OCI-LY1 (cell line): ENCODE results near the gene RNF114.

Experiments used
- H2AFZ ChIP-seq: fragments of 200-600 bp; sonication (generic), shearing (Covaris generic); 2 replicates; pipeline ENCODE4 v1.6.0; 2014; ENCODE audit warnings: antibody characterized with exemption, mild to moderate bottlenecking, low read length
- H3F3A ChIP-seq: fragments of 200-600 bp; sonication (generic), shearing (Covaris generic); 2 replicates; pipeline ENCODE4 v1.6.0; 2014; ENCODE audit warnings: mild to moderate bottlenecking, antibody characterized with exemption, low read length, moderate library complexity; ENCODE audit not compliant: insufficient read depth
- H3K27ac ChIP-seq: fragments of 200-600 bp; sonication (generic); 2 replicates; pipeline ENCODE4 v1.5.1; 2014; ENCODE audit warnings: low read length, mixed run types, mild to moderate bottlenecking, low read depth; ENCODE audit not compliant: poor library complexity, severe bottlenecking
- H3K27me3 ChIP-seq: fragments of 200-600 bp; sonication (generic); 2 replicates; pipeline ENCODE4 v1.6.0; 2014; ENCODE audit warnings: antibody characterized with exemption, mild to moderate bottlenecking, low read length, moderate library complexity; ENCODE audit not compliant: insufficient read depth
- H3K36me3 ChIP-seq: fragments of 200-600 bp; sonication (generic); 2 replicates; pipeline ENCODE4 v1.6.1; 2014; ENCODE audit warnings: mild to moderate bottlenecking, antibody characterized with exemption, low read length, moderate library complexity, mixed read lengths; ENCODE audit not compliant: insufficient read depth
- H3K4me1 ChIP-seq: fragments of 200-600 bp; sonication (generic); 2 replicates; pipeline ENCODE4 v1.5.1; 2014; ENCODE audit warnings: mild to moderate bottlenecking, low read length, moderate library complexity; ENCODE audit not compliant: insufficient read depth, severe bottlenecking
- H3K4me2 ChIP-seq: fragments of 200-600 bp; sonication (generic), shearing (Covaris generic); 2 replicates; pipeline ENCODE4 v1.6.1; 2014; ENCODE audit warnings: low read length
- H3K4me3 ChIP-seq: fragments of 200-600 bp; sonication (generic); 2 replicates; pipeline ENCODE4 v1.5.1; 2014; ENCODE audit warnings: low read length, low read depth, mild to moderate bottlenecking, mixed read lengths; ENCODE audit not compliant: poor library complexity, severe bottlenecking
- H3K79me2 ChIP-seq: fragments of 200-600 bp; shearing (Covaris generic); 2 replicates; pipeline ENCODE4 v1.6.1; 2016; ENCODE audit warnings: mixed run types, low read length, mixed read lengths; ENCODE audit not compliant: insufficient read depth
- H3K9ac ChIP-seq: fragments of 200-600 bp; sonication (generic), shearing (Covaris generic); 2 replicates; pipeline ENCODE4 v1.6.1; 2014; ENCODE audit warnings: mild to moderate bottlenecking, low read length, mixed read lengths
- H3K9me2 ChIP-seq: fragments of 200-600 bp; sonication (generic), shearing (Covaris generic); 2 replicates; pipeline ENCODE4 v1.6.1; 2014; ENCODE audit warnings: low read depth, mild to moderate bottlenecking, low read length, mixed read lengths
- H3K9me3 ChIP-seq: fragments of 200-600 bp; shearing (Covaris generic); 2 replicates; pipeline ENCODE4 v1.6.1; 2014; ENCODE audit warnings: low read length, mixed read lengths
- H4K20me1 ChIP-seq: fragments of 200-600 bp; sonication (generic), shearing (Covaris generic); 2 replicates; pipeline ENCODE4 v1.6.0; 2016; ENCODE audit warnings: mild to moderate bottlenecking, low read length; ENCODE audit not compliant: insufficient read depth
- CTCF ChIP-seq: fragments of 200-600 bp; sonication (generic), shearing (Covaris generic); IDR thresholded peaks from 2 replicates; pipeline ENCODE4 v1.5.1; 2017; ENCODE audit warnings: mild to moderate bottlenecking, antibody characterized with exemption, low read length, moderate library complexity, mixed read lengths
- EZH2 ChIP-seq: fragments of 200-600 bp; sonication (generic), shearing (Covaris generic); IDR thresholded peaks from 2 replicates; pipeline ENCODE4 v1.8.0; 2017; ENCODE audit warnings: borderline replicate concordance, mixed run types, mild to moderate bottlenecking, antibody characterized with exemption, low read length, moderate library complexity, mixed read lengths

The RNF114 gene

GRCh38 chr20:49978685-49979029, 42.5 kb downstream of the RNF114 start:
- H3F3A ChIP-seq: no peaks in the 10 kb centered on the region
- H3K4me1 ChIP-seq: peaks cover 34% of the 10 kb centered on the region
- no peak overlapping the region for H3K4me2 ChIP-seq
- H3K36me3 ChIP-seq: no peaks in the 10 kb centered on the region
- H3K4me3 ChIP-seq: no peak overlapping the region
- H2AFZ ChIP-seq: no peak overlapping the region
- H3K27ac ChIP-seq: no peak overlapping the region
- H3K27me3 ChIP-seq: no peaks in the 10 kb centered on the region; the same call in 1 of the 2 replicates
- no peaks in the 10 kb centered on the region for H4K20me1 ChIP-seq
- H3K79me2 ChIP-seq: no peaks in the 10 kb centered on the region
- H3K9me2 ChIP-seq: no peaks in the 10 kb centered on the region
- no peaks in the 10 kb centered on the region for H3K9me3 ChIP-seq
- H3K9ac ChIP-seq: no peak overlapping the region
- TF ChIP-seq EZH2 (no peak), CTCF (no peak)

GRCh38 chr20:49979030-49979832, 43.0 kb downstream of the RNF114 start:
- Histone ChIP-seq H4K20me1 (no peaks in the 10 kb centered on the region), H3K79me2 (no peaks in the 10 kb centered on the region), H3K9me3 (no peaks in the 10 kb centered on the region), H3K36me3 (no peaks in the 10 kb centered on the region), H3K9ac (peak overlapping the region; percentile 51; the same call in 1 of the 2 replicates), H3K27me3 (no peaks in the 10 kb centered on the region; the same call in 1 of the 2 replicates), H3K4me3 (peak overlapping the region; percentile 51), H3F3A (no peaks in the 10 kb centered on the region), H2AFZ (no peak overlapping the region), H3K4me1 (peaks cover 34% of the 10 kb centered on the region), H3K27ac (no peak overlapping the region), H3K9me2 (no peaks in the 10 kb centered on the region), H3K4me2 (peak overlapping the region; percentile 93)
- TF ChIP-seq EZH2 (no peak), CTCF (peak; percentile 99)

GRCh38 chr20:49980140-49981008, 44.2 kb downstream of the RNF114 start:
- Histone ChIP-seq H3K27me3 (no peaks in the 10 kb centered on the region; the same call in 1 of the 2 replicates), H3K9me3 (no peaks in the 10 kb centered on the region), H3K9me2 (no peaks in the 10 kb centered on the region), H4K20me1 (no peaks in the 10 kb centered on the region), H3K4me1 (peaks cover 41% of the 10 kb centered on the region), H3K27ac (no peak overlapping the region), H2AFZ (no peak overlapping the region), H3K4me2 (no peak overlapping the region), H3F3A (no peaks in the 10 kb centered on the region), H3K79me2 (no peaks in the 10 kb centered on the region), H3K4me3 (no peak overlapping the region), H3K36me3 (no peaks in the 10 kb centered on the region), H3K9ac (no peak overlapping the region)
- no peak for TF ChIP-seq EZH2
- no peak for TF ChIP-seq CTCF
